ENCODE measurements around the gene BPIFB2. TPM values are rescaled to one million over a fixed set of nuclear protein-coding genes. Genes with fewer than 3 reads are reported as not detected.

The BPIFB2 gene
- total RNA-seq, 1 experiment from 2014 or later: 0.15 TPM

DNA sequence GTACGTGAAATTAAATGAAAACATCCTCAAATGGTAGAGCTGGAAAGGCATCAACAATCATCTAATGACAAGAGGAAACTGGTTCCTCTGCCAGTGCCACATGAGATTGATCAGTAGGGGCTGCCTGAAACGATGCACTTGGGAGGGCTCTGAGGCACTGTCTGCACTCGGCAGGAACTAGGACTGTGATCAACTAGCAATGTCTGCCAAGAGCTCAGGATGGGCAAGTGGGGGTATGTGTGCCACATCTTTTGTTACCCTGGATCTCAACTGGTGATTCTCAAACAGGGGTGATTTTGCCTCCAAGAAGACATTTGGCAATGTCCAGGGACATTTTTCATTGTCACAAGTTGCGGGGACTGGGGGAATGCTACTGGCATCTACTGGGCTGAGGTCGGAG, 25.9 kb downstream of the BPIFB2 start:
- no peaks in the 10 kb centered on the region for H4K20me1 ChIP-seq (ENCODE audit: insufficient read depth)
- no peak for DNase-seq (ENCODE audit: low read depth, low spot score)
- H3K36me3 ChIP-seq (ENCODE audit: control insufficient read depth in 1 of 2, insufficient read depth in 2 of 2, low read length in 2 of 2): no peaks in the 10 kb centered on the region
- intact Hi-C loops (cut with micrococcal nuclease): no loop called here
- H3K27me3 ChIP-seq (ENCODE audit: insufficient read depth, low read length): peaks cover 28% of the 10 kb centered on the region; the same call in 1 of the 2 replicates
- CTCF ChIA-PET: no interaction called here
- no peak for TF ChIP-seq POLR2A (IDR thresholded peaks at IDR 0.05; ENCODE audit: borderline replicate concordance, extremely low read depth, insufficient read depth, insufficient read length)
- no peak for TF ChIP-seq TCF7L2 (IDR thresholded peaks at IDR 0.05; ENCODE audit: borderline replicate concordance, extremely low read depth, insufficient read depth, insufficient read length)
- TF ChIP-seq ZFX (IDR thresholded peaks at IDR 0.05): no peak
- no peak for TF ChIP-seq CEBPB (IDR thresholded peaks at IDR 0.05; ENCODE audit: low read depth)
- no peak for TF ChIP-seq FOSL1 (IDR thresholded peaks at IDR 0.05; ENCODE audit: low read depth)
- TF ChIP-seq CTCF (IDR thresholded peaks at IDR 0.05 in 2 of 3, conservative IDR thresholded peaks at IDR 0.05 in 1 of 3; ENCODE audit: borderline replicate concordance in 1 of 3, insufficient read depth in 1 of 3, low read depth in 2 of 3, low read length in 2 of 3): no peak
- no peak for TF ChIP-seq EZH2phosphoT487 (IDR thresholded peaks at IDR 0.05; ENCODE audit: borderline replicate concordance)
- no peak for TF ChIP-seq EGR1 (IDR thresholded peaks at IDR 0.05; ENCODE audit: low read depth)
- TF ChIP-seq ZNF274 (IDR thresholded peaks at IDR 0.05; ENCODE audit: low read depth, low read length): no peak
- no peak for TF ChIP-seq POLR2AphosphoS5 (IDR thresholded peaks at IDR 0.05; ENCODE audit: low read depth, low read length)
- H3K79me2 ChIP-seq (ENCODE audit: insufficient read depth, low read length): no peaks in the 10 kb centered on the region
- no peaks in the 10 kb centered on the region for H3K9me3 ChIP-seq (ENCODE audit: control insufficient read depth in 1 of 2, insufficient read depth in 1 of 2, low read depth in 1 of 2, low read length in 2 of 2)
- no peaks in the 10 kb centered on the region for H3K4me1 ChIP-seq (ENCODE audit: control insufficient read depth in 1 of 2, insufficient read depth in 2 of 2, low read length in 2 of 2)
- no peak overlapping the region for H3K9ac ChIP-seq (ENCODE audit: low read length)
- H3K4me2 ChIP-seq (ENCODE audit: low read length): no peak overlapping the region
- POLR2A ChIA-PET: no interaction called here
- H3K4me3 ChIP-seq (replicated peaks in 1 of 2; ENCODE audit: low read depth in 1 of 2, low read length in 2 of 2): no peak overlapping the region
- BruUV-seq (replicated peaks): no TSS peak
- H3K27ac ChIP-seq (ENCODE audit: low read depth, low read length): no peak overlapping the region
- no peak for ATAC-seq
- H3K9me2 ChIP-seq (ENCODE audit: insufficient read depth): no peaks in the 10 kb centered on the region
- H2AFZ ChIP-seq (ENCODE audit: low read depth, low read length, poor library complexity, severe bottlenecking): no peak overlapping the region
- RAD21 ChIA-PET (ENCODE audit: low non-redundant PET in 1 of 2, low total read pairs in 2 of 2, uncharacterized antibody in 2 of 2, unreplicated experiment in 2 of 2): no interaction called here

Data from HCT116 (cell line).